Measurements from ENCODE around the gene NXPH1. TPM values are rescaled to one million over a fixed set of nuclear protein-coding genes. Genes with fewer than 3 reads are reported as not detected.

Gene NXPH1
- total RNA-seq, 4 donors from 2014 or later: not detected

GRCh38 chr7:8437606-8438005 is 4.2 kb downstream of the NXPH1 start:
- Histone ChIP-seq H3K27ac (no peak overlapping the region), H3K36me3 (no peaks in the 10 kb centered on the region), H3K4me3 (no peak overlapping the region), H3K27me3 (peaks cover 76 to 94% (median 85%) of the 10 kb centered on the region in 3 donors), H3K9me3 (no peaks in the 10 kb centered on the region), H3K4me1 (no peaks in the 10 kb centered on the region)
- in situ Hi-C loops (cut with MboI; ENCODE audit: low sequenced_read_pairs in 4 of 4): no loop called here
- intact Hi-C loops (cut with DNase I; ENCODE audit: low total_unique reads): no loop called here
- no peak for DNase-seq
- TF ChIP-seq POLR2A (IDR thresholded peaks at IDR 0.05): no peak
- TF ChIP-seq, protein P1, sequence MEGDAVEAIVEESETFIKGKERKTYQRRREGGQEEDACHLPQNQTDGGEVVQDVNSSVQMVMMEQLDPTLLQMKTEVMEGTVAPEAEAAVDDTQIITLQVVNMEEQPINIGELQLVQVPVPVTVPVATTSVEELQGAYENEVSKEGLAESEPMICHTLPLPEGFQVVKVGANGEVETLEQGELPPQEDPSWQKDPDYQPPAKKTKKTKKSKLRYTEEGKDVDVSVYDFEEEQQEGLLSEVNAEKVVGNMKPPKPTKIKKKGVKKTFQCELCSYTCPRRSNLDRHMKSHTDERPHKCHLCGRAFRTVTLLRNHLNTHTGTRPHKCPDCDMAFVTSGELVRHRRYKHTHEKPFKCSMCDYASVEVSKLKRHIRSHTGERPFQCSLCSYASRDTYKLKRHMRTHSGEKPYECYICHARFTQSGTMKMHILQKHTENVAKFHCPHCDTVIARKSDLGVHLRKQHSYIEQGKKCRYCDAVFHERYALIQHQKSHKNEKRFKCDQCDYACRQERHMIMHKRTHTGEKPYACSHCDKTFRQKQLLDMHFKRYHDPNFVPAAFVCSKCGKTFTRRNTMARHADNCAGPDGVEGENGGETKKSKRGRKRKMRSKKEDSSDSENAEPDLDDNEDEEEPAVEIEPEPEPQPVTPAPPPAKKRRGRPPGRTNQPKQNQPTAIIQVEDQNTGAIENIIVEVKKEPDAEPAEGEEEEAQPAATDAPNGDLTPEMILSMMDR (IDR thresholded peaks at IDR 0.05 in 4 of 5, conservative IDR thresholded peaks at IDR 0.05 in 1 of 5): no peak
- ATAC-seq: no peak

DNA sequence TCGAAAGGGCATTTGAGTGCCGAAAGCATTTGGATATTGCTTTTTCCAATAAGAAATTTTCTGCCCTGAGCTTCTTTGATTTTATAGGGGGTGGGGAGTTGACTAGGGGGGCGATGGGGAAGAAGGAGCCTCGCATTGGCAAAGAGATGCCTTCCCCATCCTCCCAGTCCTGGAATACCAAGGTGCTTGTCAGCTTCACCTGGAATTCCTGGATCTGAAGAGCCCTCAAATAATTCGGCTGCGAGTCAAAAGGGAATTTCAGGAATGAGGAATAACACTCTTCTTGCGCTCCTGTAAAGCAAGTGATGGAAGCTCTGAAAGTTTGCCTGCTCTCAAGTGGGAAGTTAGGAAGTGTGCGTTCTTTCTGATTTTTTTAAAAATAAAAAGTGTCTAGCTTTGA is 7.3 kb downstream of the NXPH1 start:
- TF ChIP-seq, protein P1 (IDR thresholded peaks at IDR 0.05 in 4 of 5, conservative IDR thresholded peaks at IDR 0.05 in 1 of 5): no peak
- Histone ChIP-seq H3K27ac (no peak overlapping the region), H3K4me1 (no peaks in the 10 kb centered on the region), H3K9me3 (no peaks in the 10 kb centered on the region), H3K36me3 (no peaks in the 10 kb centered on the region), H3K4me3 (no peak overlapping the region), H3K27me3 (peaks cover 74 to 88% (median 79%) of the 10 kb centered on the region in 3 donors)
- intact Hi-C loops (cut with DNase I; ENCODE audit: low total_unique reads): no loop called here
- in situ Hi-C loops (cut with MboI; ENCODE audit: low sequenced_read_pairs in 4 of 4): no loop called here
- ATAC-seq (no peak), DNase-seq (no peak)

GRCh38 chr7:8441106-8441965 is 7.9 kb downstream of the NXPH1 start:
- Histone ChIP-seq H3K4me1 (no peaks in the 10 kb centered on the region), H3K9me3 (no peaks in the 10 kb centered on the region), H3K36me3 (no peaks in the 10 kb centered on the region), H3K27me3 (peaks cover 67 to 81% (median 79%) of the 10 kb centered on the region in 3 donors), H3K27ac (no peak overlapping the region), H3K4me3 (no peak overlapping the region)
- intact Hi-C loops (cut with DNase I; ENCODE audit: low total_unique reads) (no loop called here), in situ Hi-C loops (cut with MboI; ENCODE audit: low sequenced_read_pairs in 4 of 4) (no loop called here)
- TF ChIP-seq, protein P1 (IDR thresholded peaks at IDR 0.05 in 4 of 5, conservative IDR thresholded peaks at IDR 0.05 in 1 of 5): no peak
- TF ChIP-seq POLR2A (IDR thresholded peaks at IDR 0.05): no peak
- ATAC-seq: no peak
- no peak for DNase-seq

DNA sequence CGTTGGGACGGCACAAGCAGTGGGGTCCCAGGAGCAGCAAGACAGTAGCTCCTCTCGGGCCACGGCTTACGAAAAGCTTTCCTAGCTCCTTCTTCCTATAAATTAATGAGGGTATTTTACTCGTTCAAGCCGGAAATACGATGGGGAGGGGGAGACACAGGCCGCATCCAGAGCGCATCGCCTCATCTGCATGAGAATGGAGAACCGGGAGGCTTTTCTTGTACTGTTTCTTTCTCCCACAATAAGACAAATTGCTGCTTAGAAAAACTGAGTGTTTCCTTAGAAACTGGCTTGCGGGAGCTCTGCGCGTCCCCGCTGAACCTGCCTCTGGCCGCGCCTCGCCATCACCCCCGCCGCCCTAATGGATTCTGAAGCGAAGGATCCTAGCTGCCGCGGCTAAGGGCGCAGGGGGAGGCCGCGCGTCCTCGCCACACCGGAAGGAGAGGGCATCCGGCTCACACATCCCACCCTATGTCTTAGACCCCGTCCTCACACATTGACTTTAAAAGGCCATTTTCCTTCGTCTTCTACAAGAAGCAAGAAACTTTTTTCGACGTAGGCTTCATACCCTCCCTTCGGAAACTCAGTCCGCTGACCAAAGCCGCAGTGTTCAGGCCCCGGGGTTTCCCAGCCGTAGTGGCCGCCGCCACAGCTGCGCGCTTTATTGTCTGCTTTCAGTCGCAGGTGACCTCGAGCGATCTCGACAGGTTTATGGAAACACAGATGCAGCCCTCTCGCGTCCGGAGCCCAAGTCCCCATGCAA is 8.8 kb downstream of the NXPH1 start:
- TF ChIP-seq, protein P1 (IDR thresholded peaks at IDR 0.05 in 4 of 5, conservative IDR thresholded peaks at IDR 0.05 in 1 of 5): no peak
- no peak for TF ChIP-seq POLR2A (IDR thresholded peaks at IDR 0.05)
- H3K4me1 ChIP-seq: no peaks in the 10 kb centered on the region
- ATAC-seq (no peak), DNase-seq (no peak)
- no peak overlapping the region for H3K27ac ChIP-seq
- in situ Hi-C loops (cut with MboI; ENCODE audit: low sequenced_read_pairs in 4 of 4) (no loop called here), intact Hi-C loops (cut with DNase I; ENCODE audit: low total_unique reads) (no loop called here)
- H3K27me3 ChIP-seq: peaks cover 59 to 74% (median 71%) of the 10 kb centered on the region in 3 donors
- H3K36me3 ChIP-seq: no peaks in the 10 kb centered on the region
- H3K9me3 ChIP-seq: no peaks in the 10 kb centered on the region
- H3K4me3 ChIP-seq: peak overlapping the region in 1 of 4 donors; percentile 1
